PFSK-1 (cell line): ENCODE measurements around the gene OR5T1.

Experiments used
- FOXP2 ChIP-seq: optimal IDR thresholded peaks from 2 replicates; pipeline ENCODE3; 2011; ENCODE audit warnings: borderline replicate concordance, control low read depth, inconsistent platforms; ENCODE audit not compliant: insufficient read depth; ENCODE audit errors: extremely low read length, extremely low read depth
- POLR2AphosphoS5 ChIP-seq: IDR thresholded peaks from 2 replicates; pipeline ENCODE4 v1.6.1; 2012; ENCODE audit warnings: low read depth, mild to moderate bottlenecking, control low read depth, low read length, moderate library complexity
- TAF1 ChIP-seq: IDR thresholded peaks from 2 replicates; pipeline ENCODE4 v1.6.1; 2012; ENCODE audit warnings: low read length, control low read depth, borderline replicate concordance; ENCODE audit not compliant: insufficient read depth

DNA sequence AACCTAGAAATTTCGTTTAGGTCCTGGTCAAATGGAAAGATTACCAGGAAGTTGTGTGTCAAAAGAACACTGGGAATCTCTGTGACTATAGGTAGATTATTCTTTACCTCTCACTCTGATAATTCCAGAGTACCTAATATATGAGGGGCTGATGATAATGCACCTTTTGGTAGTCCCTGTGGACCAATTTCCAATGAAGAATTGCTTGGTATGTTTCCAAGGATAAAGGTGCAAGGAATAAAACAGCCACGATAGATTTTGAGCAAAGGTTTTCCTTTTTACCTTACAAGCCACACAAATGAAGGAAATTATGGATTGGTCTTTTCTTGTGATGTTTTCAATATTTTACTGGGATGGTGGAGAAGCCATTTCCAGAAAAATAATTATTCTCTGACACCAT lies 18.2 kb downstream of the OR5T1 start, which contains the start of gene OR8H1:
- no peak for TF ChIP-seq POLR2AphosphoS5
- no peak for TF ChIP-seq FOXP2
- TF ChIP-seq TAF1: no peak
